Measurements from ENCODE around the gene TOX2. TPM values are rescaled to one million over a fixed set of nuclear protein-coding genes. Genes with fewer than 3 reads are reported as not detected.

TOX2 gene
- total and polyA plus RNA-seq, 7 donors, result 0.06 to 0.53 (median 0.38) TPM

- no peak for DNase-seq
- TF ChIP-seq, protein P1, sequence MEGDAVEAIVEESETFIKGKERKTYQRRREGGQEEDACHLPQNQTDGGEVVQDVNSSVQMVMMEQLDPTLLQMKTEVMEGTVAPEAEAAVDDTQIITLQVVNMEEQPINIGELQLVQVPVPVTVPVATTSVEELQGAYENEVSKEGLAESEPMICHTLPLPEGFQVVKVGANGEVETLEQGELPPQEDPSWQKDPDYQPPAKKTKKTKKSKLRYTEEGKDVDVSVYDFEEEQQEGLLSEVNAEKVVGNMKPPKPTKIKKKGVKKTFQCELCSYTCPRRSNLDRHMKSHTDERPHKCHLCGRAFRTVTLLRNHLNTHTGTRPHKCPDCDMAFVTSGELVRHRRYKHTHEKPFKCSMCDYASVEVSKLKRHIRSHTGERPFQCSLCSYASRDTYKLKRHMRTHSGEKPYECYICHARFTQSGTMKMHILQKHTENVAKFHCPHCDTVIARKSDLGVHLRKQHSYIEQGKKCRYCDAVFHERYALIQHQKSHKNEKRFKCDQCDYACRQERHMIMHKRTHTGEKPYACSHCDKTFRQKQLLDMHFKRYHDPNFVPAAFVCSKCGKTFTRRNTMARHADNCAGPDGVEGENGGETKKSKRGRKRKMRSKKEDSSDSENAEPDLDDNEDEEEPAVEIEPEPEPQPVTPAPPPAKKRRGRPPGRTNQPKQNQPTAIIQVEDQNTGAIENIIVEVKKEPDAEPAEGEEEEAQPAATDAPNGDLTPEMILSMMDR (IDR thresholded peaks at IDR 0.05), result no peak
- intact Hi-C loops (cut with DNase I), result no loop called here
- Histone ChIP-seq H3K9me3 (no peaks in the 10 kb centered on the region), H3K4me3 (no peak overlapping the region), H3K36me3 (ENCODE audit: insufficient read depth in 1 of 2, low read depth in 1 of 2) (no peaks in the 10 kb centered on the region), H3K4me1 (no peaks in the 10 kb centered on the region), H3K27ac (no peak overlapping the region), H3K27me3 (ENCODE audit: insufficient read depth in 3 of 3, low read length in 2 of 3) (peaks cover 0 to 14% (median 0%) of the 10 kb centered on the region in 3 donors)
- peak in 3 of 4 donors; percentile 58 to 70 (median 64) for ATAC-seq
- 43 to 66% (median 50%) methylated on average over 6 of the region's 6 CpGs for whole genome bisulfite sequencing, 3 donors
These were observed 87.3 kb downstream of the TOX2 start for GRCh38 chr20:44001667-44002596.

DNA sequence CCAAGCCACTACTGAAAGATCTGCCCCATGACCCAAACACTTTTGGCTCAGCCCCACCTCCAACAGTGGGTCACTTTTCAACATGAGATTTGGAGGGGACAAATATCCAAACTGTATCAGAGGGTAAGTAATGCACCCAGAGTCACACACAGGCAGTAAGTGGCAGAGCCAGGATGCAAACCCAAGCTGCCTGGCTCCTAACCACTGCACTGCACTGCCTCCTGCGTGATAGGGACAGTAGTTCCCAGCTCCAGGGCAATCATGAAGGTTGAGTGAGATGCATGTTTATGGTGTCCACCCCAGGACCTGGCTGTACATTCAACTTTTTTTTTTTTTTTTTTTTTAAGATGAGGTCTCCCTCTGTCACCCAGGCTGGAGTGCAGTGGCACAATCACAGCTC is 88.2 kb downstream of the TOX2 start:
- TF ChIP-seq, protein P1 (IDR thresholded peaks at IDR 0.05), result no peak
- H3K4me1 ChIP-seq, result no peaks in the 10 kb centered on the region
- no peaks in the 10 kb centered on the region for H3K9me3 ChIP-seq
- no peaks in the 10 kb centered on the region for H3K36me3 ChIP-seq (ENCODE audit: insufficient read depth in 1 of 2, low read depth in 1 of 2)
- no peak for DNase-seq
- H3K27me3 ChIP-seq (ENCODE audit: insufficient read depth in 3 of 3, low read length in 2 of 3), result peaks cover 0 to 14% (median 0%) of the 10 kb centered on the region in 3 donors
- intact Hi-C loops (cut with DNase I), result no loop called here
- no peak overlapping the region for H3K27ac ChIP-seq
- no peak overlapping the region for H3K4me3 ChIP-seq
- WGBS, 3 donors, result 86 to 92% (median 90%) methylated on average over 1 of the region's 1 CpG
- no peak for ATAC-seq

DNA sequence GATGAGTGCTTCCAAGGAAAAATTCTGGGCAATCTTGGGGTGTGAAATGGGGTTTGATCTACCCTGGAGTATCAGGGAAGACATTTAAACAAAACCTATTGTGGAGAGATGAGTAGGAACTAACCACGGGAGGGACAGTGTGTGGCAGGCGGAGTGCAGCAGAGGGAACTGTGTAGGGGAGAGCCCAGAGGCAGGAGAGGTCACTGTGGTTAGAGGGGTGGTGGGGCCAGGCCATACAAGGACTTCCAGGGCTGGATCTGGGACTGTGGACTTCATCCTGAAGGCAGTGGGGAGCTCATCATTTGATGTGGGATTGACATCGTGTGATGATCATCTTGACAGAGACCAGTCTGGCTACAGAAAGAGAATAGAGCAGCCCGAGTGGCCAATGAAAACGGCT is 89.0 kb downstream of the TOX2 start:
- DNase-seq, result no peak
- 83 to 86% (median 85%) methylated on average over 5 of the region's 5 CpGs for WGBS, 3 donors

GRCh38 chr20:44004306-44004915 is 89.8 kb downstream of the TOX2 start:
- intact Hi-C loops (cut with DNase I), result no loop called here
- Histone ChIP-seq H3K9me3 (no peaks in the 10 kb centered on the region), H3K27ac (no peak overlapping the region), H3K36me3 (ENCODE audit: insufficient read depth in 1 of 2, low read depth in 1 of 2) (no peaks in the 10 kb centered on the region), H3K27me3 (ENCODE audit: insufficient read depth in 3 of 3, low read length in 2 of 3) (peaks cover 0 to 13% (median 0%) of the 10 kb centered on the region in 3 donors), H3K4me3 (no peak overlapping the region), H3K4me1 (no peaks in the 10 kb centered on the region)
- ATAC-seq (no peak), DNase-seq (no peak)
- TF ChIP-seq, protein P1 (IDR thresholded peaks at IDR 0.05), result no peak
- 67 to 71% (median 70%) methylated on average over 4 of the region's 4 CpGs for WGBS, 3 donors

More for the DNA sequence above, 89.0 kb downstream of the TOX2 start:
- intact Hi-C loops (cut with DNase I), result no loop called here
- ATAC-seq, result no peak
- Histone ChIP-seq H3K9me3 (no peaks in the 10 kb centered on the region), H3K36me3 (ENCODE audit: insufficient read depth in 1 of 2, low read depth in 1 of 2) (no peaks in the 10 kb centered on the region), H3K27me3 (ENCODE audit: insufficient read depth in 3 of 3, low read length in 2 of 3) (peaks cover 0 to 14% (median 0%) of the 10 kb centered on the region in 3 donors), H3K27ac (no peak overlapping the region), H3K4me3 (no peak overlapping the region), H3K4me1 (no peaks in the 10 kb centered on the region)
- TF ChIP-seq, protein P1 (IDR thresholded peaks at IDR 0.05), result no peak

All from psoas muscle (tissue), 8 donors.